IPS DF 6.9 (cell line): ENCODE results near the gene RCOR1.
"Not testable (repeated sequence)": the region's sequence is repeated elsewhere in the genome, so short reads cannot be mapped to it uniquely, and the experiment has no call there.

ENCODE experiments used
- DNase-seq: peaks from one replicate; pipeline ENCODE4 v3.0.0-alpha.2; 2013; ENCODE audit warnings: low read depth, low spot score
- H3K27ac ChIP-seq: one replicate; pipeline ENCODE4 v1.5.1; 2013; ENCODE audit warnings: low read length, control low read depth
- H3K27me3 ChIP-seq: 2 replicates; pipeline ENCODE4 v1.6.1; 2013; ENCODE audit warnings: mild to moderate bottlenecking, low read length; ENCODE audit not compliant: control insufficient read depth, insufficient read depth
- H3K36me3 ChIP-seq: 2 replicates; pipeline ENCODE4 v1.6.1; 2013; ENCODE audit warnings: low read length; ENCODE audit not compliant: control insufficient read depth, insufficient read depth
- H3K4me1 ChIP-seq: 2 replicates; pipeline ENCODE4 v1.6.1; 2013; ENCODE audit warnings: low read length; ENCODE audit not compliant: control insufficient read depth, insufficient read depth
- H3K4me3 ChIP-seq: 2 replicates; pipeline ENCODE4 v1.5.1; 2013; ENCODE audit warnings: mild to moderate bottlenecking, low read length
- H3K9me3 ChIP-seq: 2 replicates; pipeline ENCODE4 v1.6.1; 2013; ENCODE audit warnings: low read length, inconsistent platforms; ENCODE audit not compliant: control insufficient read depth, insufficient read depth
- WGBS: extraction: QIAGEN DNeasy Blood & Tissue Kit; methylation state at CpG from one replicate; pipeline ENCODE4 v1.1.7; 2013; ENCODE audit warnings: mixed read lengths, missing lambda C conversion rate; ENCODE audit not compliant: insufficient read length, insufficient coverage; 5-methylcytosine and 5-hydroxymethylcytosine counted together

The RCOR1 gene

DNA sequence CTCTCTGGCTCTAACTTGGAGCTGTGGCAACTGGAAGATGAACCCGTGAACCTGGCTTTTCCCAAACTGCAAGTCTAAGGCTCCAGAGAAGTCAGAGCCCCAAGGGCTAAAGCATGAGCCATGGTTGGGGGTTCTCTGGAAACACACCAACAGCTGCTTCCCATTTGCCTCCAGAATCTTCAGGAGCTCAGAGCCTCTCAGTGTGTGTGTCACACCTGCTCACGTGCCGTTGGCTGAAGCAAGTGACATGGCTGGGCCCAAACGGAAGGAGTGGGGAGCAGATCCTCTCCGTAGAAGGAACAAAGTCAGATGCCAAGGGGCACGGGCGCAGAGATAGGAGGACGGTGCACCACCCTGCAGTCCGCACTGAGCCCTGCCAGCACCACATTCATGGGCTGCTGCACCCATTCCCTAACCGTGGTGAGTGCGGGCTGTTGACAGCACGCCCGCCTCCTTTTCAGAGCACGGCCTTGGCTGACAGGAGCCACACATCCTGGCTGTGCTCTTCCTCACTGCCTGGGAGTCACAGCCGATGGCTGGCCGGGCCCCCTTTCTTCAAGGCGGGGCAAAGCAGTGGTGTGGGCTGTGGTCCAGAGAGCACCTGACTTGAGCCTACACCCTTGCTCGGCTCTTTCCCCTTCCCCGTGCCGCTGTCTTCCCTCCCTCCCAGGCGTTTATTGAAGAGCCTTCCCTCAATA is 168.2 kb downstream of the RCOR1 start:
- Histone ChIP-seq H3K4me1 (peaks cover 2% of the 10 kb centered on the region), H3K9me3 (no peaks in the 10 kb centered on the region), H3K27me3 (no peaks in the 10 kb centered on the region), H3K4me3 (no peak overlapping the region), H3K27ac (no peak overlapping the region), H3K36me3 (no peaks in the 10 kb centered on the region)
- no peak for DNase-seq
- WGBS: no CpG with 5 or more reads among the region's 21 CpGs

DNA sequence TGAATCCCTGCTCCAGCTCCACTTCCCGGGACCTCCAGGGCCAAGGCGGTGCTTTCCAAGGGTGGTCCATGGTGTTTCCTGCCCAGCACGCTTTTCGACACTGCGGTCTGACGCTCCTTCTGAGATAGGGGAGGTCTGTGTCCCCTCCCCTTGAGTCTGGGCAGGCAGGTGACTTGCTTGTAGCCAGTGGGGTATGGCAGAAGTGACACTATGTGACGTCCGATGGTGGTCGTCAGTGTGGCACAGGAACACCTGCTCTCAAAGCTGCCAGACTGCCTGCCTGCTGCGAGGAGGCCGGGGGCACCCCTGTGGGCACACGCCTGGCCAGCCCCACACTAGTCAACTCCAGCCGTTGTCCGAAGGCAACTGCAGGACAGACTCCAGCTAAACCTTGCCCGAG is 168.8 kb downstream of the RCOR1 start:
- Histone ChIP-seq H3K4me3 (no peak overlapping the region), H3K9me3 (no peaks in the 10 kb centered on the region), H3K36me3 (no peaks in the 10 kb centered on the region), H3K27ac (no peak overlapping the region), H3K27me3 (no peaks in the 10 kb centered on the region), H3K4me1 (peaks cover 2% of the 10 kb centered on the region)
- no peak for DNase-seq
- WGBS: no CpG with 5 or more reads among the region's 15 CpGs

- no peaks in the 10 kb centered on the region for H3K27me3 ChIP-seq
- H3K4me3 ChIP-seq: no peak overlapping the region
- DNase-seq: no peak
- H3K4me1 ChIP-seq: peaks cover 2% of the 10 kb centered on the region
- WGBS: no CpG with 5 or more reads among the region's 11 CpGs
- H3K27ac ChIP-seq: no peak overlapping the region
- H3K9me3 ChIP-seq: no peaks in the 10 kb centered on the region
- H3K36me3 ChIP-seq: no peaks in the 10 kb centered on the region
These were observed 171.8 kb downstream of the RCOR1 start for GRCh38 chr14:102764220-102764671.

- H3K27me3 ChIP-seq, H3K4me3 ChIP-seq, H3K9me3 ChIP-seq, DNase-seq, H3K36me3 ChIP-seq, H3K4me1 ChIP-seq, H3K27ac ChIP-seq: not testable (repeated sequence)
- WGBS: no CpG with 5 or more reads among the region's 8 CpGs
These were observed 173.3 kb downstream of the RCOR1 start for GRCh38 chr14:102765770-102766169.

DNA sequence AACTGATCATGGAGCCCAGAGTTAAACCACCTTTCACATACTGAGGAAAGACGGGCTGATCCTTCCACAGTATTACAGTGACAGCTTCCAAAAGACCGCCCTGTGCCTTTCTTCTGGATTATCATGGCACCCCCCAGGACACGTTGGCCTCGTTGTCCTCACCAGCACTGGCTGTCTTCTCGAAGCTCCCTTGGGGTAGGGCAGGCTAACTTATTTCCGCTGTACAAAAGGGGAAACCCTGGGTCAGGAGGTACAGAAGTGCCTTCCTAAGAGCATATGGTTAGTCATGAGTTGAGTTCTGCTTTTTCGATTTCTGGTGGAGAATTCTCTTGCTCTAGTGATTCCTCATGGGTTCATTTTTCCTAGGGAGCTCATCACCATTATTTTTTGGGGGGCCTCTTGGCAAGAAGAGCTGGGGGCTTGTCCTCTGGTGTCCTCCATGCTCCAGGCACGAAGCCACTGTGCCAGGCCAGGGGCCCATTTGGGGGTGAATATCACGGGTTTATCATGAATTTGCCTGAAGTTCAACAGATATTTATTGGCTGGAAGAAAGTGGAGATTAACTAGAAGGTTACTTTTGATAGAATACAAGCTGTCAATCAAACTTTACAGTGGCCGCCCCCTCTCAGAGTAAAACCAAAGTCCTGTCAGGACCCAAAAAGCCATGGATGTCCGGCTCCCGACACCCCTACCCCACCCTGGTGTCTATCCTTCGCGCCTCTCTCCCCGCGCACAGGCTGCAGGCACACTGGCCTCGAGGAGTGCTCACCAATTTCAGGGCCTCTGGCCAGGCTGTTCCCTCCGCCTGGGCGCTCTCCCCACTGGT is 176.0 kb downstream of the RCOR1 start:
- Histone ChIP-seq H3K27me3 (no peaks in the 10 kb centered on the region), H3K27ac (no peak overlapping the region), H3K36me3 (no peaks in the 10 kb centered on the region), H3K4me3 (no peak overlapping the region), H3K4me1 (peaks cover 4% of the 10 kb centered on the region), H3K9me3 (no peaks in the 10 kb centered on the region)
- no CpG with 5 or more reads among the region's 19 CpGs for WGBS
- DNase-seq: no peak

GRCh38 chr14:102769049-102769327 is 176.5 kb downstream of the RCOR1 start:
- Histone ChIP-seq H3K4me1 (peaks cover 4% of the 10 kb centered on the region), H3K27ac (no peak overlapping the region), H3K9me3 (no peaks in the 10 kb centered on the region), H3K4me3 (no peak overlapping the region), H3K27me3 (no peaks in the 10 kb centered on the region), H3K36me3 (no peaks in the 10 kb centered on the region)
- no peak for DNase-seq
- no CpG with 5 or more reads among the region's 4 CpGs for WGBS

- H3K27ac ChIP-seq: no peak overlapping the region
- H3K4me1 ChIP-seq: peaks cover 4% of the 10 kb centered on the region
- H3K27me3 ChIP-seq: no peaks in the 10 kb centered on the region
- H3K4me3 ChIP-seq: no peak overlapping the region
- DNase-seq: no peak
- H3K9me3 ChIP-seq: no peaks in the 10 kb centered on the region
- no CpG with 5 or more reads among the region's 32 CpGs for WGBS
- H3K36me3 ChIP-seq: no peaks in the 10 kb centered on the region
These were observed 178.0 kb downstream of the RCOR1 start for GRCh38 chr14:102770147-102771123.

GRCh38 chr14:102771144-102771543 is 178.7 kb downstream of the RCOR1 start:
- DNase-seq: no peak
- Histone ChIP-seq H3K4me1 (peaks cover 4% of the 10 kb centered on the region), H3K27ac (no peak overlapping the region), H3K4me3 (no peak overlapping the region), H3K36me3 (no peaks in the 10 kb centered on the region), H3K9me3 (no peaks in the 10 kb centered on the region), H3K27me3 (no peaks in the 10 kb centered on the region)
- no CpG with 5 or more reads among the region's 9 CpGs for WGBS

GRCh38 chr14:102772781-102773570 is 180.5 kb downstream of the RCOR1 start:
- DNase-seq: no peak
- no peak overlapping the region for H3K4me3 ChIP-seq
- H3K36me3 ChIP-seq: no peaks in the 10 kb centered on the region
- H3K27me3 ChIP-seq: no peaks in the 10 kb centered on the region
- H3K9me3 ChIP-seq: no peaks in the 10 kb centered on the region
- peaks cover 6% of the 10 kb centered on the region for H3K4me1 ChIP-seq
- no peak overlapping the region for H3K27ac ChIP-seq
- WGBS: no CpG with 5 or more reads among the region's 22 CpGs
